HepG2 (cell line): ENCODE data around the gene TSSK6. TPM values are rescaled to one million over a fixed set of nuclear protein-coding genes. Genes with fewer than 3 reads are reported as not detected.

ENCODE experiments used
- ATAC-seq: fragments of 200-7000 bp; cut with Tn5 transposase; 3 replicates; pipeline ENCODE4 v1.9.1; 2020; ENCODE audit warnings: mild to moderate bottlenecking, moderate library complexity
- BruUV-seq: library from RNA; stranded (reverse); fragments of 400-500 nt; replicated peaks from 2 replicates; lab custom pipeline; 2021; lab: Mats Ljungman, UMichigan
- CTCF ChIA-PET: fragments of 300-600 bp; formaldehyde crosslinking; extraction: SDS; loops from one replicate; lab custom pipeline; 2021; ENCODE audit warnings: low total read pairs, inconsistent platforms, low intra/inter-chr PET ratio; lab: Yijun Ruan, JAX
- POLR2A ChIA-PET: fragments of 350-600 bp; sonication (Branson Sonifier 250); formaldehyde crosslinking; loops from one replicate; lab custom pipeline; 2020; ENCODE audit warnings: antibody characterized with exemption, inconsistent platforms; lab: Yijun Ruan, JAX
- DNase-seq: peaks from one replicate; pipeline ENCODE4 v3.0.0-alpha.2; 2015; ENCODE audit warnings: low spot score
- FAIRE-seq: peaks from 3 replicates; lab custom pipeline; 2011; peaks lifted over from hg19 to GRCh38; lab: Jason Lieb, UNC
- H2AFZ ChIP-seq: one replicate; pipeline ENCODE4 v1.6.1; 2011; ENCODE audit warnings: low read length, inconsistent platforms
- H3K27ac ChIP-seq: fragments of 300-600 bp; 3 replicates; pipeline ENCODE4 v1.8.0; 2011; ENCODE audit warnings: mixed run types, mild to moderate bottlenecking, mixed read lengths, low read length, inconsistent platforms; ENCODE audit not compliant: insufficient read depth; ENCODE audit errors: extremely low read length
- H3K27me3 ChIP-seq, 2 experiments: fragments of 200-600 bp in 1 of 2; 2 replicates in 1 of 2; 3 replicates in 1 of 2; pipeline versions ENCODE4 v1.6.0 to v1.8.0; 2011; ENCODE audit warnings: low read length in 2 of 2, mild to moderate bottlenecking in 2 of 2, moderate library complexity in 2 of 2, inconsistent platforms in 1 of 2; ENCODE audit not compliant: insufficient read depth in 2 of 2, control insufficient read depth in 1 of 2
- H3K36me3 ChIP-seq, 2 experiments: fragments of 200-600 bp in 1 of 2; replicated peaks in 1 of 2; 2 replicates in 1 of 2; 3 replicates in 1 of 2; pipeline versions ENCODE4 v1.5.1 to v1.8.0; 2011; ENCODE audit warnings: low read length in 2 of 2, inconsistent platforms in 1 of 2; ENCODE audit not compliant: insufficient read depth in 2 of 2, control insufficient read depth in 1 of 2
- H3K4me1 ChIP-seq: 2 replicates; pipeline ENCODE4 v1.5.1; 2012; ENCODE audit warnings: low read length, inconsistent platforms; ENCODE audit not compliant: insufficient read depth
- H3K4me2 ChIP-seq: 2 replicates; pipeline ENCODE4 v1.6.0; 2011; ENCODE audit warnings: low read depth, low read length, inconsistent platforms
- H3K4me3 ChIP-seq, 3 experiments: fragments of 200-600 bp in 1 of 3; sonication (generic), shearing (Covaris generic) in 1 of 3; replicated peaks in 1 of 3; 2 replicates each; pipeline ENCODE4 v1.5.1; 2011 to 2016; ENCODE audit warnings: low read length in 3 of 3, inconsistent platforms in 2 of 3, low read depth in 2 of 3, mild to moderate bottlenecking in 2 of 3, control low read depth in 1 of 3, mixed read lengths in 1 of 3; ENCODE audit not compliant: insufficient read depth in 1 of 3
- H3K79me2 ChIP-seq: one replicate; pipeline ENCODE4 v1.6.1; 2011; ENCODE audit warnings: low read length, inconsistent platforms; ENCODE audit not compliant: insufficient read depth
- H3K9ac ChIP-seq: 2 replicates; pipeline ENCODE4 v1.6.0; 2011; ENCODE audit warnings: mild to moderate bottlenecking, low read depth, low read length, inconsistent platforms; ENCODE audit not compliant: insufficient read depth
- H3K9me3 ChIP-seq: 2 replicates; pipeline ENCODE4 v1.5.1; 2012; ENCODE audit warnings: mild to moderate bottlenecking, low read length
- H4K20me1 ChIP-seq: 2 replicates; pipeline ENCODE4 v1.6.0; 2011; ENCODE audit warnings: inconsistent platforms, mild to moderate bottlenecking, low read length, moderate library complexity; ENCODE audit not compliant: insufficient read depth
- AGO2 ChIP-seq: fragments of 200-400 bp; formaldehyde crosslinking; optimal IDR thresholded peaks from 2 replicates; pipeline ENCODE3; 2017; ENCODE audit warnings: mild to moderate bottlenecking, low read depth, low read length, moderate library complexity
- CTCF ChIP-seq: sonication (generic); formaldehyde crosslinking; IDR thresholded peaks from 2 replicates; pipeline ENCODE4 v1.5.0; 2020; ENCODE audit warnings: mild to moderate bottlenecking, missing genetic modification reagents, moderate library complexity
- HMGXB4 ChIP-seq, 2 experiments: sonication (generic) in 1 of 2; formaldehyde crosslinking in 1 of 2; IDR thresholded peaks; 2 replicates each; pipeline versions ENCODE4 v1.4.0 to v1.6.1; 2018 to 2020; ENCODE audit warnings: missing genetic modification reagents in 2 of 2, borderline replicate concordance in 1 of 2, low read depth in 1 of 2, mild to moderate bottlenecking in 1 of 2, missing biosample characterization in 1 of 2
- PHF21A ChIP-seq: sonication (generic); formaldehyde crosslinking; IDR thresholded peaks from 2 replicates; pipeline ENCODE4 v1.5.0; 2020; ENCODE audit warnings: mild to moderate bottlenecking, missing genetic modification reagents
- POLR2G ChIP-seq: fragments of 200-400 bp; formaldehyde crosslinking; IDR thresholded peaks from 2 replicates; pipeline ENCODE4 v1.6.1; 2018; ENCODE audit warnings: mild to moderate bottlenecking, low read depth, low read length, moderate library complexity
- RBM22 ChIP-seq: fragments of 200-400 bp; formaldehyde crosslinking; optimal IDR thresholded peaks from 2 replicates; pipeline ENCODE3; 2017; ENCODE audit warnings: mild to moderate bottlenecking, low read length, moderate library complexity
- ZBTB46 ChIP-seq: sonication (generic); formaldehyde crosslinking; IDR thresholded peaks from 2 replicates; pipeline ENCODE4 v1.4.0; 2020; ENCODE audit warnings: mild to moderate bottlenecking, missing genetic modification reagents, borderline replicate concordance
- WGBS: methylation state at CpG from one replicate; pipeline ENCODE4 v1.1.6; 2017; ENCODE audit warnings: low lambda C conversion rate; 5-methylcytosine and 5-hydroxymethylcytosine counted together
- in situ Hi-C: cut with HindIII; loops from 2 replicates; pipeline ENCODE4 v1.10.0; 2017; ENCODE audit warnings: low pct_unique_long_range_greater_than_20kb; ENCODE audit not compliant: extremely low pct_ligation_motif_present
- intact Hi-C: fragments of 100-400 bp; cut with micrococcal nuclease; formaldehyde crosslinking; loops from one replicate; pipeline ENCODE4 v1.10.0; 2022; ENCODE audit not compliant: unreplicated experiment
- polyA plus RNA-seq, 8 experiments: library from polyadenylated mRNA; depleted of rRNA in 3 of 8; stranded (reverse) in 7 of 8; unstranded in 1 of 8; fragments of >200 nt; fragmentation: Illumina TruSeq in 4 of 8; extraction: Trizol in 4 of 8; gene quantifications; 2 replicates each; pipeline versions ENCODE4 v1.2.1 to v1.2.3, GENCODE V29; 2011 to 2016; ENCODE audit warnings: low read depth in 4 of 8, missing spikeins in 1 of 8, mixed read lengths in 1 of 8; ENCODE audit not compliant: insufficient read depth in 1 of 8
- total RNA-seq, 5 experiments: library from RNA; depleted of rRNA; stranded (reverse); fragments of >200 nt; fragmentation: Illumina TruSeq; extraction: Trizol; gene quantifications; 2 replicates each; pipeline ENCODE4 v1.2.3, GENCODE V29; 2016; ENCODE audit warnings: low read depth in 1 of 5

TSSK6 gene
- total and polyA plus RNA-seq, 2 of the 13 experiments (the other 11 are each of a cell fraction or from before 2014, with no cell fraction given), result 0.71 to 1.2 TPM

- TF ChIP-seq PHF21A (CRISPR knock-in tag), result no peak
- TF ChIP-seq HMGXB4 (CRISPR knock-in tag; IDR thresholded peaks at IDR 0.05; ENCODE audit: borderline replicate concordance in 1 of 2, low read depth in 1 of 2), result no peak
- TF ChIP-seq POLR2G, result no peak
- TF ChIP-seq CTCF (CRISPR knock-in tag), result no peak
Measured at GRCh38 chr19:19498255-19498991, 16.9 kb downstream of the TSSK6 start (continued).

GRCh38 chr19:19495614-19496603, 19.4 kb downstream of the TSSK6 start:
- H3K9me3 ChIP-seq, result no peaks in the 10 kb centered on the region
- H3K79me2 ChIP-seq, result peaks cover 2% of the 10 kb centered on the region
- intact Hi-C loops, result no loop called here
- H3K4me3 ChIP-seq, result no peak overlapping the region
- no peak for ATAC-seq
- peak; percentile 72 for TF ChIP-seq AGO2
- peak; percentile 29 for TF ChIP-seq RBM22
- no peak for TF ChIP-seq ZBTB46
- no peak overlapping the region for H3K9ac ChIP-seq
- no peak overlapping the region for H3K4me2 ChIP-seq
- 93% methylated on average over 23 of the region's 30 CpGs for whole genome bisulfite sequencing
- no peaks in the 10 kb centered on the region for H3K4me1 ChIP-seq
- H3K27ac ChIP-seq, result no peak overlapping the region
- BruUV-seq, result no TSS peak
- no peaks in the 10 kb centered on the region; a peak in 1 of 5 replicates for H3K27me3 ChIP-seq
- CTCF ChIA-PET, result no interaction called here
- FAIRE-seq, result no peak
- POLR2A ChIA-PET, result no interaction called here
- H2AFZ ChIP-seq, result no peak overlapping the region
- in situ Hi-C loops, result no loop called here
- no peaks in the 10 kb centered on the region for H4K20me1 ChIP-seq
- peaks cover 31 to 81% of the 10 kb centered on the region in 2 experiments; a peak in 4 of 5 replicates for H3K36me3 ChIP-seq
- no peak for DNase-seq
